ENCODE data around the gene AKNA.

Gene AKNA

GRCh38 chr9:114314881-114315722 is 72.7 kb downstream of the AKNA start:
- Mint-ChIP-seq H3K9me3 (no peaks in the 10 kb centered on the region), H3K27ac (no peak overlapping the region), H3K36me3 (ENCODE audit: insufficient read depth) (no peaks in the 10 kb centered on the region), H3K27me3 (peaks cover 9 to 16% of the 10 kb centered on the region in 2 donors), H3K4me1 (ENCODE audit: low read depth in 2 of 2) (no peaks in the 10 kb centered on the region), H3K4me3 (no peak overlapping the region)
- DNase-seq = no peak
- ATAC-seq (replicated peaks) = no peak

DNA sequence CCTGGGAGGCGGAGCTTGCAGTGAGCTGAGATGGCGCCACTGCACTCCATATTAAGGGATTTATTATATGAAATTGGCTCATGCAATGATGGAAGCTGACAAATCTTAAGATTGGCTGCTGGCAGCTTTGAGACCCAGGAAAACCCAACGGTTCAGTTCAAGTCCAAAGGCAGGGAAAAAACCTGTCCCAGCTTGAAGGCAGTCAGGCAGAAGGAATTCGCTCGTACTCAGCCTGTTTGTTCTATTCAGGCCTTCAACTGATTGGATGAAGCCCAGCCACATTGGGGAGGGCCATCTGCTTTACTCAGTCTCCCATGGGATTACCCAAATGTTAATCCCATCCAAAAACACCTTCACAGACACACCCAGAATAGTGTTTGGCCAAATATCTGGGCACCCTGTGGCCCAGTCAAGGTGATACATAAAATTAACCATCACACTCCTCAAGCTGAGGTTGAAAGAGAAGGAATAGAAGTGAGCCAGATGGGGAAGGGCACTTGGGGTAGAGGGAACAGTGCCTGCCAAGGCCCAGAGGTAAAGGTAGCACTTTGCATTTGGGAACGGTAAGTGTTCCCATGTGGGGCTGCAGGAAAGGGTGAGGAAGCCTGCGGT is 73.4 kb downstream of the AKNA start:
- Mint-ChIP-seq H3K36me3 (ENCODE audit: insufficient read depth) (no peaks in the 10 kb centered on the region), H3K27ac (no peak overlapping the region), H3K4me3 (no peak overlapping the region), H3K4me1 (ENCODE audit: low read depth in 2 of 2) (no peaks in the 10 kb centered on the region), H3K27me3 (peaks cover 6 to 12% of the 10 kb centered on the region in 2 donors), H3K9me3 (no peaks in the 10 kb centered on the region)
- DNase-seq (no peak), ATAC-seq (replicated peaks) (no peak)

DNA sequence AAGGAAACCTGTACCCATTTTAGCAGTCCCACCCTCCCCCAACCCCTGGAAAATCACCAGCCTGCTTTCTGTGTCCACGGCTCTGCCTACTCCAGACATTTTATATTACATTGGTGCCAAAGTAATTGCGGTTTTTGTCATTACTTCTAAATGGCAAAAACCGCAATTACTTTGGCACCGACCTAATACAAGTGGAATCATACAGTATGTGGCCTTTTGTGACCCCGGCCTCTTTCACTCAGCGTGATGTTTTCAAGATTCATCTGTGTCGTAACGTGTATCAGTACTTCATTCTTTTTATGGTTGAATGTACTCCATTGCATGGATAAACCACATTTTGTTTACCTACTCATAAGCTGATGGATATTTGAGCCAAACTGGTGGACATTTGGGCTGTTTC is 74.6 kb downstream of the AKNA start:
- Mint-ChIP-seq H3K27me3 (peaks cover 0 to under 1% of the 10 kb centered on the region in 2 donors), H3K4me1 (ENCODE audit: low read depth in 2 of 2) (no peaks in the 10 kb centered on the region), H3K4me3 (no peak overlapping the region), H3K9me3 (no peaks in the 10 kb centered on the region), H3K36me3 (ENCODE audit: insufficient read depth) (no peaks in the 10 kb centered on the region), H3K27ac (no peak overlapping the region)
- ATAC-seq (replicated peaks) = no peak
- no peak for DNase-seq

GRCh38 chr9:114312513-114312875 is 75.3 kb downstream of the AKNA start:
- ATAC-seq (replicated peaks) (no peak), DNase-seq (no peak)
- Mint-ChIP-seq H3K36me3 (ENCODE audit: insufficient read depth) (no peaks in the 10 kb centered on the region), H3K9me3 (no peaks in the 10 kb centered on the region), H3K27me3 (no peaks in the 10 kb centered on the region), H3K27ac (no peak overlapping the region), H3K4me3 (no peak overlapping the region), H3K4me1 (ENCODE audit: low read depth in 2 of 2) (no peaks in the 10 kb centered on the region)

DNA sequence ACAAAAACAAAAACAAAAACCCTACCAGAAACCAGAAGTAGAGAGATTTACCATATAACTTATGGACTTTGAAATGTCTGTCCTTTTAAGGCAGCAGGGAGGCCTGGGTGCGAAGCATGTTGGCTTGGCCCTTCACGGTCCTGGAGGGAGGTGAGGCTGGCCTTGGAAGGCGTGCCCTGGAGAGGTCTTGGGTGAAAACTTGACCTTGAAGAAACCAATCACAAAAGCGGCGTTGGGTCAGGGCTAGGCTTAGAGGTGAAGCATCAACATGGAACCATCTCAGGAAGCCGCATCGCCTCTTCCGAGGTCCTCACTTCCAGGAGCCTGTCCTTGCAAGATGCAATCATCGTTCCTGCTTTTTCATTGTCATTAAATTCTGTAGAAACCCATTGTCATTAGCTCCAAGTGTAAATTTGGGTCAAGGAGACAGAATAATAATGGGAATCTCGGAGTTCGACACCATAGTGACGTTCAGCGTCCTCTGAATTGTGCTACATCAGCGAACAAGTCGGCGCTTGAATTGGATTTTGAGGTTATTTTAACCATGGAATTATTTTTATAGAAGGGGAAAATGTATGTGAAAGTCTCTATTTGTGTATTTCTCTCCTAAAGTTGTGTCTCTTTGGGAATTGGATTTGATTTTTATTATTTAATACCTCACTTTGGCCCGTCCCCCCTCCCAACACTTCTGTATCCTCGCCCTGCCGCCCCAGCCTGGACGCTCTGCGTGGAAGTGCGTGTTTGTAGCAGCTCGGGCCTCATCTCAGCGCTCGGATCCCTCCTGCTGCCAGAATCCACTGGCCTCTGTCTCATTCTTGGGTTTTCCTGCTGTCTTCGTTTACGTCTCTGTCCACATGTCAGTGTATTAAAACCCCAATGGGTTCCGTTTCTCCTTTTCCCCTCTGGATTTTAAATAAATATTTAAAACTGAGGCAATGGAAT is 75.9 kb downstream of the AKNA start:
- H3K36me3 Mint-ChIP-seq (ENCODE audit: insufficient read depth) = no peaks in the 10 kb centered on the region

DNA sequence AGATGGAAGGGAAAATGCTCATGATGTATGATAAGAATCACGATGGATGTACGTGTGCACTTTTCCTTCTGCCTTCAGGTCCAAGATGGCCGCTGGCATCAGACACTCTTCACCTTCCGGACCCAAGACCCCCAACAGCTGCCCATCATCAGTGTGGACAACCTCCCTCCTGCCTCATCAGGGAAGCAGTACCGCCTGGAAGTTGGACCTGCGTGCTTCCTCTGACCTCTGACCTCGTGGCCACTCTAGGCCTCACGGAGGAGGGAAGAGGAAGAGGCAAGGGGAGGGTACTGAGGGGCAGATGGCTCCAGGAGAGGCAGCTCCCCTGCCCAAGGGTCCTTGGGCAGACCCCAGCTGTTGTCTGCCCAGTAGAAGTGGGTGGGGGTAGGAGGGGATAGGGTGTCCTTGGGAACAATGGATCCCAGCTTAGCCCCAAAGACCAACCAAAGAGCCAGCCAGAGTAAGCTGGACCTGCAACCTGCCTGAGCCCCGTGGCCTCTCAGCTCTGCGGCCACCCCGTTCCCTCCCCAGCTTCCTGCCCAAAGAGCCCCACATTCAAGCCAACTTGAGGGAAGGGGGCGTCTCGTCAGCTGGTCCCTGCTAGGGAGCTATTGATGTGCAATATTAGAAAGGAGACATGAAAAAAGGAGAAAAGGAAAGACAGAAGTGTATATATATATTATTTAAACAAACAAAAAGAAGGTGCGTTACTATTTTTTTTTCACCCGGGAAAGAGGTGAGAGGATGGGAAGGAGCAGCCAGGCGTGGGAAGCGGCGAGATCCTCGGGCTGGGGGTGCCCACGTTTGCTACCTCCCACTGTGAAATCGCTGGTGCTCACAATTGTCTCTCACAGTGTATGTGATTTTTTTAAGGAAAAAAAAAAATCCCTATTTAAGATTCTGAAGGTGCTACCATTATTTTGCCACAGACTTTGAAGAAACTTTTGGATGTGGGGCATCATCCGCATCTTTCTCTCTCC is 77.0 kb downstream of the AKNA start:
- ATAC-seq (replicated peaks) = no peak
- Mint-ChIP-seq H3K27ac (no peak overlapping the region), H3K27me3 (peaks cover 0 to 8% of the 10 kb centered on the region in 2 donors), H3K9me3 (no peaks in the 10 kb centered on the region), H3K4me3 (no peak overlapping the region), H3K4me1 (ENCODE audit: low read depth in 2 of 2) (peaks cover 2% of the 10 kb centered on the region in 2 donors), H3K36me3 (ENCODE audit: insufficient read depth) (no peaks in the 10 kb centered on the region)
- DNase-seq = no peak

More for the DNA sequence above, 75.9 kb downstream of the AKNA start:
- DNase-seq = no peak
- Mint-ChIP-seq H3K27me3 (no peaks in the 10 kb centered on the region), H3K4me3 (no peak overlapping the region), H3K4me1 (ENCODE audit: low read depth in 2 of 2) (no peaks in the 10 kb centered on the region), H3K9me3 (no peaks in the 10 kb centered on the region), H3K27ac (no peak overlapping the region)
- ATAC-seq (replicated peaks) = no peak

DNA sequence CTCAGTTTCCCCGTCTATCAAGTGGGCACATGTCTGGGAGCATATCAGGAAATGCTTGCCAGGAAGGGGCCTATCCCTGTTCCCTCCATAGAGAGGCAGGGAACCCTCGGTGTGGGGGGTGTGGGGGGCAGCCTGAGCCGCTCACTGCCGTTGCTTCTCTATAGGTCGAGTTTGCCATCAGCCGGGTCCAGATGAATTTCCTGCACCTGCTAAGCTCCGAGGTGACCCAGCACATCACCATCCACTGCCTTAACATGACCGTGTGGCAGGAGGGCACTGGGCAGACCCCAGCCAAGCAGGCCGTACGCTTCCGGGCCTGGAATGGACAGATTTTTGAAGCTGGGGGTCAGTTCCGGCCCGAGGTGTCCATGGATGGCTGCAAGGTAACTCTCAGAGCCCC is 78.7 kb downstream of the AKNA start:
- ATAC-seq (replicated peaks) (no peak), DNase-seq (no peak)
- Mint-ChIP-seq H3K36me3 (ENCODE audit: insufficient read depth) (no peaks in the 10 kb centered on the region), H3K4me3 (no peak overlapping the region), H3K9me3 (no peaks in the 10 kb centered on the region), H3K4me1 (ENCODE audit: low read depth in 2 of 2) (peaks cover 5% of the 10 kb centered on the region in 2 donors), H3K27ac (no peak overlapping the region), H3K27me3 (peaks cover 4 to 23% of the 10 kb centered on the region in 2 donors)

DNA sequence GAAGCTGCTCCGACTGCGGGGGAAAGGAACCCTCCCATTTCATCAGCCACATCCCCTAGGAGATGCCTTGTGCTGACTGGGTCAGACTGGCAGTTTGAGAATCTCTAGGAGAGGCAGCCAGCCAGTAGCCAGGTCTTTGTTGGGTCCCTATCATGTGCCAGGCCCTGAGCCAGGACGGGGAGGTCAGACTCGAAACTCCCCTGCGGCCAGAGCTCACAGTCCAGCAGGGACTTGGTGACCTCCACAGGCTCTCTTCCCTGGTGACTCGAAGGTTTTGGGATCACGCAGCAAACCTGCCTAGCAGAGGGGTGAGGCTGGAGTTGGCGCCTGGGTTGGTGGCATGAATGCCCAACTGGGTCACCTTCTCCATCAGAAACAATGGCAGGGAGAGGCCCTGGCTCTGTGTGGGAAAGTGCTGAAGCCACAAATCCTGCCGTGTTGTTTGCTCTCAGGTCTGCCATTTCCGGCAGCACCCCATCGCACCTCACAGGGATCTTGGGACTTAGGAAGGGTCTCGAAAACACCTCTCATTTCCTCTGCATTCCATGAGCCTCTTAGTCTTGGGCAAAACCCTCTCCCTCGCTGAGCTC is 79.3 kb downstream of the AKNA start:
- DNase-seq = no peak
- no peak overlapping the region for H3K27ac Mint-ChIP-seq
- no peak for ATAC-seq (replicated peaks)
- no peak overlapping the region for H3K4me3 Mint-ChIP-seq
- H3K36me3 Mint-ChIP-seq (ENCODE audit: insufficient read depth) = no peaks in the 10 kb centered on the region
- H3K9me3 Mint-ChIP-seq = no peaks in the 10 kb centered on the region
- peaks cover 5% of the 10 kb centered on the region in 2 donors for H3K4me1 Mint-ChIP-seq (ENCODE audit: low read depth in 2 of 2)
- peaks cover 8 to 28% of the 10 kb centered on the region in 2 donors for H3K27me3 Mint-ChIP-seq

- no peaks in the 10 kb centered on the region for H3K36me3 Mint-ChIP-seq (ENCODE audit: insufficient read depth)
- no peak overlapping the region for H3K27ac Mint-ChIP-seq
- H3K4me3 Mint-ChIP-seq = no peak overlapping the region
- peaks cover 8 to 28% of the 10 kb centered on the region in 2 donors for H3K27me3 Mint-ChIP-seq
- ATAC-seq (replicated peaks) = no peak
- no peaks in the 10 kb centered on the region for H3K9me3 Mint-ChIP-seq
- peaks cover 5% of the 10 kb centered on the region in 2 donors for H3K4me1 Mint-ChIP-seq (ENCODE audit: low read depth in 2 of 2)
- DNase-seq = no peak
Observed at GRCh38 chr9:114307899-114308267, 79.9 kb downstream of the AKNA start.

DNA sequence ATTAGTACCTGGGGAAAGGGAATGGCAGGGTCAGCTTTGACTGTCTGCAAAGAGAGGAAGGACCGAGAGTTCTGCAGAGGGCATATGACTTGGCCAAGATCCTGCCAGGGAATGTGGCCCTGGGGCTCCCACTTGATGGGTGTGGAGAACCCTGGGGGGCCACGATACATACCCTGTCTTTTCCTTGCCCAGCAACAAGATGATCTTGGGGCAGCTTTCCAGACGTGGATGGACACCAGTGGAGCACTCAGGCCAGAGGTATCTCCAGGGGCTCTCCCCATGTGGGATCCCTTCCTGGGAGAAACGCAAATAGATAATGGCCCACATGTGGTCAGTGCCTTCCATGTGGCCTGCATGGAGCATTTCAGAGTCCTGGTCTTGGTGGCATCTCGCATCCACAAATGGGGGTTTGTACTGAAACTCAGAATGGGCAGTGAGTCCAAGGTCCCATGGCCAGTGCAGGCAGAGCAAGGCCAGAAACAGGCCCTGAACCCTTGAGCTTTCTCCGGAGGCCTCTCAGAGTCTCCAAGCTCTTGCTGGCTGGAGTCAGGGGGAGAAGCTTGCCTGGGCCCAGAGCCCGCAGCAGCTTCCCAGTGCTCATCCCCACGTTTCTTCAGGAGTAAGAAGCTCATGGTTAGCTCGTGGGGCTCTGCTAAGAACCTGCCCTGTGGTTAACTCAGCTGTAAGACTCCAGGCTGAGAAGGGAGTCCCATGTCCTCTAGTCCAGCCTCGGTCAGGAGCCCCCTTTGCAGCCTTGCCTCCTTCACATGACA is 83.2 kb downstream of the AKNA start:
- Mint-ChIP-seq H3K27ac (no peak overlapping the region), H3K4me3 (no peak overlapping the region), H3K36me3 (ENCODE audit: insufficient read depth) (no peaks in the 10 kb centered on the region), H3K4me1 (ENCODE audit: low read depth in 2 of 2) (peaks cover 5% of the 10 kb centered on the region in 2 donors), H3K27me3 (peaks cover 13 to 44% of the 10 kb centered on the region in 2 donors), H3K9me3 (no peaks in the 10 kb centered on the region)
- ATAC-seq (replicated peaks) (no peak), DNase-seq (no peak)

GRCh38 chr9:114303977-114304376 is 83.8 kb downstream of the AKNA start:
- H3K4me1 Mint-ChIP-seq (ENCODE audit: low read depth in 2 of 2) = peaks cover 5% of the 10 kb centered on the region in 2 donors
- H3K36me3 Mint-ChIP-seq (ENCODE audit: insufficient read depth) = no peaks in the 10 kb centered on the region
- no peak overlapping the region for H3K4me3 Mint-ChIP-seq
- H3K27ac Mint-ChIP-seq = no peak overlapping the region
- H3K27me3 Mint-ChIP-seq = peaks cover 13 to 44% of the 10 kb centered on the region in 2 donors
- H3K9me3 Mint-ChIP-seq = no peaks in the 10 kb centered on the region
- ATAC-seq (replicated peaks) (no peak), DNase-seq (no peak)

GRCh38 chr9:114303571-114303970 is 84.2 kb downstream of the AKNA start:
- ATAC-seq (replicated peaks) = no peak
- Mint-ChIP-seq H3K36me3 (ENCODE audit: insufficient read depth) (no peaks in the 10 kb centered on the region), H3K4me1 (ENCODE audit: low read depth in 2 of 2) (peaks cover 5% of the 10 kb centered on the region in 2 donors), H3K27ac (no peak overlapping the region), H3K9me3 (no peaks in the 10 kb centered on the region), H3K4me3 (no peak overlapping the region), H3K27me3 (peaks cover 13 to 44% of the 10 kb centered on the region in 2 donors)
- DNase-seq = no peak
